ENCODE data around the gene HECA. TPM values are rescaled to one million over a fixed set of nuclear protein-coding genes. Genes with fewer than 3 reads are reported as not detected.
"Not testable (repeated sequence)": the region's sequence is repeated elsewhere in the genome, so short reads cannot be mapped to it uniquely, and the experiment has no call there.

Gene HECA
- total and polyA plus RNA-seq, 4 donors, result 2.3 to 11.1 (median 5.9) TPM

DNA sequence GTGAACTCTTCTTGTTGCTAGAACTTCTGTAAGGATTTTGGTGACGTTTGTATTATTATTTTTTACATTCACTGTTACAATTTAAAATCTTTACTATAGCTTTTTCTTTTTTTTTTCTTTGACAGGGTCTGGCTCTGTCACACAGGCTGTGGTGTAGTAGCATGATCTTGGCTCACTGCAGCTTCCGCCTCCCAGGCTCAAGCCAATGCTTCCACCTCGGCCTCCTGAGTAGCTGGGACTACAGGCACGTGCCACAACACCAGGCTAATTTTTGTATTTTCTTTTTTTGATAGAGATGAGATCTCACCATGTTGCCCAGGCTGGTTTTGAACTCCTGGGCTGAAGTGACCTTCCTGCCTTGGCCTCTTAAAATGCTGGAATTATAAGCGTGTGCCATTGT lies 21.2 kb downstream of the HECA start:
- H3K4me1 ChIP-seq (ENCODE audit: control insufficient read depth in 4 of 4, insufficient read depth in 4 of 4, low read length in 3 of 4), result no peaks in the 10 kb centered on the region

DNA sequence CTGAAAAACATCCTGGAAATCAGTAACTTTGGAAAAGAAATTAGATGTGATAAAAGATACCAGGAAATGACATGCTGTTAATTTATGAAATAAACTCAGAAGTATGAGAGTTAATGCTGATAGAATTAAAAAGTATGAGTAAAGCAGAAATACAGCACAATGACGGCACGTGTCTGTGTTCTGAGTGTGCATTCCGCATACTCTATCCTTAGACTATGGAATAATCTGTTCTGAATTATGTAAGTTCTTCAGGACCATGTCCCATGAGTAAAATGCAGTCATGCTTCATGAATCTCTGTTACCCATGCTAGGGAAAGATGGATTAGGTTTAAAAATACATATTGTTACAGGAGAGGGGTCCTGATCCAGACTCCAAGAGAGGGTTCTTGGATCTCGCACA lies 21.7 kb downstream of the HECA start:
- Histone ChIP-seq H3K36me3 (ENCODE audit: control insufficient read depth in 4 of 4, insufficient read depth in 3 of 4, low read depth in 1 of 4, low read length in 3 of 4) (peaks cover 0 to 3% (median 0%) of the 10 kb centered on the region in 4 donors), H3K4me3 (ENCODE audit: low read depth in 1 of 3, low read length in 3 of 3) (no peak overlapping the region), H3K9me3 (ENCODE audit: control insufficient read depth in 4 of 4, low read length in 3 of 4) (no peaks in the 10 kb centered on the region), H3K27me3 (ENCODE audit: control insufficient read depth in 4 of 4, insufficient read depth in 4 of 4, low read length in 3 of 4) (no peaks in the 10 kb centered on the region), H3K4me1 (ENCODE audit: control insufficient read depth in 4 of 4, insufficient read depth in 4 of 4, low read length in 3 of 4) (no peaks in the 10 kb centered on the region), H3K27ac (ENCODE audit: low read depth in 1 of 2, low read length in 2 of 2) (no peak overlapping the region), H3K9ac (ENCODE audit: low read depth in 1 of 2, low read length in 2 of 2) (no peak overlapping the region)
- TF ChIP-seq TAF1 (conservative IDR thresholded peaks at IDR 0.05), result no peak
- 89% methylated on average over 4 of the region's 4 CpGs for WGBS
- no peak for DNase-seq (ENCODE audit: low spot score)

More for the DNA sequence above, 21.2 kb downstream of the HECA start:
- TF ChIP-seq NR2F2 (IDR thresholded peaks at IDR 0.05) (no peak), HNF4G (IDR thresholded peaks at IDR 0.05) (no peak), FOXA2 (IDR thresholded peaks at IDR 0.05) (no peak), YY1 (IDR thresholded peaks at IDR 0.05) (no peak), JUND (IDR thresholded peaks at IDR 0.05) (no peak), FOXA1 (IDR thresholded peaks at IDR 0.05) (no peak), RAD21 (IDR thresholded peaks at IDR 0.05) (no peak), TAF1 (conservative IDR thresholded peaks at IDR 0.05) (no peak), SP1 (IDR thresholded peaks at IDR 0.05) (no peak), HNF4A (conservative IDR thresholded peaks at IDR 0.05) (no peak), GABPA (IDR thresholded peaks at IDR 0.05 in 1 of 2, conservative IDR thresholded peaks at IDR 0.05 in 1 of 2) (no peak)
- TF ChIP-seq, protein P1, sequence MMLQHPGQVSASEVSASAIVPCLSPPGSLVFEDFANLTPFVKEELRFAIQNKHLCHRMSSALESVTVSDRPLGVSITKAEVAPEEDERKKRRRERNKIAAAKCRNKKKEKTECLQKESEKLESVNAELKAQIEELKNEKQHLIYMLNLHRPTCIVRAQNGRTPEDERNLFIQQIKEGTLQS (IDR thresholded peaks at IDR 0.05), result no peak
- TF ChIP-seq, protein P2, sequence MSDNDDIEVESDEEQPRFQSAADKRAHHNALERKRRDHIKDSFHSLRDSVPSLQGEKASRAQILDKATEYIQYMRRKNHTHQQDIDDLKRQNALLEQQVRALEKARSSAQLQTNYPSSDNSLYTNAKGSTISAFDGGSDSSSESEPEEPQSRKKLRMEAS (IDR thresholded peaks at IDR 0.05), result no peak
- TF ChIP-seq, protein P3, sequence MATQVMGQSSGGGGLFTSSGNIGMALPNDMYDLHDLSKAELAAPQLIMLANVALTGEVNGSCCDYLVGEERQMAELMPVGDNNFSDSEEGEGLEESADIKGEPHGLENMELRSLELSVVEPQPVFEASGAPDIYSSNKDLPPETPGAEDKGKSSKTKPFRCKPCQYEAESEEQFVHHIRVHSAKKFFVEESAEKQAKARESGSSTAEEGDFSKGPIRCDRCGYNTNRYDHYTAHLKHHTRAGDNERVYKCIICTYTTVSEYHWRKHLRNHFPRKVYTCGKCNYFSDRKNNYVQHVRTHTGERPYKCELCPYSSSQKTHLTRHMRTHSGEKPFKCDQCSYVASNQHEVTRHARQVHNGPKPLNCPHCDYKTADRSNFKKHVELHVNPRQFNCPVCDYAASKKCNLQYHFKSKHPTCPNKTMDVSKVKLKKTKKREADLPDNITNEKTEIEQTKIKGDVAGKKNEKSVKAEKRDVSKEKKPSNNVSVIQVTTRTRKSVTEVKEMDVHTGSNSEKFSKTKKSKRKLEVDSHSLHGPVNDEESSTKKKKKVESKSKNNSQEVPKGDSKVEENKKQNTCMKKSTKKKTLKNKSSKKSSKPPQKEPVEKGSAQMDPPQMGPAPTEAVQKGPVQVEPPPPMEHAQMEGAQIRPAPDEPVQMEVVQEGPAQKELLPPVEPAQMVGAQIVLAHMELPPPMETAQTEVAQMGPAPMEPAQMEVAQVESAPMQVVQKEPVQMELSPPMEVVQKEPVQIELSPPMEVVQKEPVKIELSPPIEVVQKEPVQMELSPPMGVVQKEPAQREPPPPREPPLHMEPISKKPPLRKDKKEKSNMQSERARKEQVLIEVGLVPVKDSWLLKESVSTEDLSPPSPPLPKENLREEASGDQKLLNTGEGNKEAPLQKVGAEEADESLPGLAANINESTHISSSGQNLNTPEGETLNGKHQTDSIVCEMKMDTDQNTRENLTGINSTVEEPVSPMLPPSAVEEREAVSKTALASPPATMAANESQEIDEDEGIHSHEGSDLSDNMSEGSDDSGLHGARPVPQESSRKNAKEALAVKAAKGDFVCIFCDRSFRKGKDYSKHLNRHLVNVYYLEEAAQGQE (IDR thresholded peaks at IDR 0.05), result no peak
- TF ChIP-seq, protein P4, sequence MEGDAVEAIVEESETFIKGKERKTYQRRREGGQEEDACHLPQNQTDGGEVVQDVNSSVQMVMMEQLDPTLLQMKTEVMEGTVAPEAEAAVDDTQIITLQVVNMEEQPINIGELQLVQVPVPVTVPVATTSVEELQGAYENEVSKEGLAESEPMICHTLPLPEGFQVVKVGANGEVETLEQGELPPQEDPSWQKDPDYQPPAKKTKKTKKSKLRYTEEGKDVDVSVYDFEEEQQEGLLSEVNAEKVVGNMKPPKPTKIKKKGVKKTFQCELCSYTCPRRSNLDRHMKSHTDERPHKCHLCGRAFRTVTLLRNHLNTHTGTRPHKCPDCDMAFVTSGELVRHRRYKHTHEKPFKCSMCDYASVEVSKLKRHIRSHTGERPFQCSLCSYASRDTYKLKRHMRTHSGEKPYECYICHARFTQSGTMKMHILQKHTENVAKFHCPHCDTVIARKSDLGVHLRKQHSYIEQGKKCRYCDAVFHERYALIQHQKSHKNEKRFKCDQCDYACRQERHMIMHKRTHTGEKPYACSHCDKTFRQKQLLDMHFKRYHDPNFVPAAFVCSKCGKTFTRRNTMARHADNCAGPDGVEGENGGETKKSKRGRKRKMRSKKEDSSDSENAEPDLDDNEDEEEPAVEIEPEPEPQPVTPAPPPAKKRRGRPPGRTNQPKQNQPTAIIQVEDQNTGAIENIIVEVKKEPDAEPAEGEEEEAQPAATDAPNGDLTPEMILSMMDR (IDR thresholded peaks at IDR 0.05; ENCODE audit: low read depth, low read length, missing input control), result no peak
- TF ChIP-seq, protein P5, sequence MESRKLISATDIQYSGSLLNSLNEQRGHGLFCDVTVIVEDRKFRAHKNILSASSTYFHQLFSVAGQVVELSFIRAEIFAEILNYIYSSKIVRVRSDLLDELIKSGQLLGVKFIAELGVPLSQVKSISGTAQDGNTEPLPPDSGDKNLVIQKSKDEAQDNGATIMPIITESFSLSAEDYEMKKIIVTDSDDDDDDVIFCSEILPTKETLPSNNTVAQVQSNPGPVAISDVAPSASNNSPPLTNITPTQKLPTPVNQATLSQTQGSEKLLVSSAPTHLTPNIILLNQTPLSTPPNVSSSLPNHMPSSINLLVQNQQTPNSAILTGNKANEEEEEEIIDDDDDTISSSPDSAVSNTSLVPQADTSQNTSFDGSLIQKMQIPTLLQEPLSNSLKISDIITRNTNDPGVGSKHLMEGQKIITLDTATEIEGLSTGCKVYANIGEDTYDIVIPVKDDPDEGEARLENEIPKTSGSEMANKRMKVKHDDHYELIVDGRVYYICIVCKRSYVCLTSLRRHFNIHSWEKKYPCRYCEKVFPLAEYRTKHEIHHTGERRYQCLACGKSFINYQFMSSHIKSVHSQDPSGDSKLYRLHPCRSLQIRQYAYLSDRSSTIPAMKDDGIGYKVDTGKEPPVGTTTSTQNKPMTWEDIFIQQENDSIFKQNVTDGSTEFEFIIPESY (IDR thresholded peaks at IDR 0.05), result no peak
- no peak overlapping the region for H3K9ac ChIP-seq (ENCODE audit: low read depth in 1 of 2, low read length in 2 of 2)
- no peak overlapping the region for H3K4me3 ChIP-seq (ENCODE audit: low read depth in 1 of 3, low read length in 3 of 3)
- H3K9me3 ChIP-seq (ENCODE audit: control insufficient read depth in 4 of 4, low read length in 3 of 4), result no peaks in the 10 kb centered on the region
- WGBS, result 88% methylated on average over 5 of the region's 5 CpGs
- H3K27me3 ChIP-seq (ENCODE audit: control insufficient read depth in 4 of 4, insufficient read depth in 4 of 4, low read length in 3 of 4), result no peaks in the 10 kb centered on the region
- peaks cover 0 to 3% (median 0%) of the 10 kb centered on the region in 4 donors for H3K36me3 ChIP-seq (ENCODE audit: control insufficient read depth in 4 of 4, insufficient read depth in 3 of 4, low read depth in 1 of 4, low read length in 3 of 4)
- no peak overlapping the region for H3K27ac ChIP-seq (ENCODE audit: low read depth in 1 of 2, low read length in 2 of 2)
- no peak for DNase-seq (ENCODE audit: low spot score)

DNA sequence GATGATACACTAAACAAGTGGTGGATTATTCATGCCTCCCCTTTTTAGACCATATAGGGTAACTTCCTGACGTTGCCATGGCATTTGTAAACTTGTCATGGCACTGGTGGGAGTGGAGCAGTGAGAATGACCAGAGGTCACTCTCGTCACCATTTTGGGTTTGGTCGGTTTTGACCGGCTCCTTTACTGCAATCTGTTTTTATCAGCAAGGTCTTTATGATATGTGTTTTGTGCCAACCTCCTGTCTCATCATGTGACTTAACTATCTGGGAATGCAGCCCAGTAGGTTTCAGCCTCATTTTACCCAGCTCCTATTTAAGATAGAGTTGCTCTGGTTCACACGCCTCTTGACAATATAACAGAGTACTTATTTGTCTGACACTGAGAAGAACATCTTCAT lies 22.2 kb downstream of the HECA start:
- DNase-seq (ENCODE audit: low spot score); H3K9me3 ChIP-seq (ENCODE audit: control insufficient read depth in 4 of 4, low read length in 3 of 4); H3K4me1 ChIP-seq (ENCODE audit: control insufficient read depth in 4 of 4, insufficient read depth in 4 of 4, low read length in 3 of 4); H3K27ac ChIP-seq (ENCODE audit: low read depth in 1 of 2, low read length in 2 of 2); H3K36me3 ChIP-seq (ENCODE audit: control insufficient read depth in 4 of 4, insufficient read depth in 3 of 4, low read depth in 1 of 4, low read length in 3 of 4); H3K4me3 ChIP-seq (ENCODE audit: low read depth in 1 of 3, low read length in 3 of 3); H3K27me3 ChIP-seq (ENCODE audit: control insufficient read depth in 4 of 4, insufficient read depth in 4 of 4, low read length in 3 of 4); H3K9ac ChIP-seq (ENCODE audit: low read depth in 1 of 2, low read length in 2 of 2): not testable (repeated sequence)
- 77% methylated on average over 5 of the region's 5 CpGs for WGBS
